NCI-H1105 treated with DMSO at 0.1 percent for 48 hours (cell line): ENCODE results near the gene CCNG1.
"Not testable (repeated sequence)": the region's sequence is repeated elsewhere in the genome, so short reads cannot be mapped to it uniquely, and the experiment has no call there.

Experiments
- DNase-seq: peaks from one replicate; lab custom pipeline; 2025; lab: John Stamatoyannopoulos, UW

Gene CCNG1

DNA sequence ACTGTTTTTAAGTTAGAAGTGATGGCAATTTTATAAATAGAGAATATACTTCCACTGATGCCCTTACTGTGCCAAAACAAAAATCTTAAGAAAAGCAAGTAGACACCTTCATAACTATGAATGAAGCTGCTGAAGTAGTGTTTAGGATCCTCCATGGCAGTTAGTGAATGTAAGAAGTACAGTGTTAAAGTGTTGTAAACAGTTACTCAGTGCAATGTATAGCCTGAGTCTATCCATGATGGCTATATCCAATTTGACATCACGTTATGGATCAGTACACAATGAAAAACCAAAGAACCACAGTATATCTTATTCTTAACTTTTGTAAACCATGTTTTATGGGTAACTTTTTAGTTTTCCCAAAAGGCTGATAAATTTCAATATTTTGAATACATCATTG lies 7.1 kb downstream of the CCNG1 start:
- no peak for DNase-seq

DNA sequence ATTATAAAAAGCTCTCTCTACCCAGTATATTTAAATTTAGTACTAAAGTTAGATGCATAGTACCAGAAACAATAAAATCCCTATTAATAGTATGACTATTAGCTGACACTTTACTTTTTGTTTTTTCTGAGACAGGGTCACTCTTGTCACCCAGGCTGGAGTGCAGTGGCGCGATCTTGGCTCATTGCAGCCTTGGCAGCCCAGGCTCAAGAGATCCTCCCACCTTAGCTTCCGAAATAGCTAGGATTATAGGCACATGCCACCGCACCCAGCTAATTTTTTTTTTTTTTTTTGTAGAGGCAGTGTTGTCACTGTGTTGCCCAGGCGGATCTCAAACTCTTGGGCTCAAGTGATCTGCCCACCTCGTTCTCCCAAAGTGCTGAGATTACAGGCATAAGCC lies 8.0 kb downstream of the CCNG1 start:
- DNase-seq, result no peak

DNA sequence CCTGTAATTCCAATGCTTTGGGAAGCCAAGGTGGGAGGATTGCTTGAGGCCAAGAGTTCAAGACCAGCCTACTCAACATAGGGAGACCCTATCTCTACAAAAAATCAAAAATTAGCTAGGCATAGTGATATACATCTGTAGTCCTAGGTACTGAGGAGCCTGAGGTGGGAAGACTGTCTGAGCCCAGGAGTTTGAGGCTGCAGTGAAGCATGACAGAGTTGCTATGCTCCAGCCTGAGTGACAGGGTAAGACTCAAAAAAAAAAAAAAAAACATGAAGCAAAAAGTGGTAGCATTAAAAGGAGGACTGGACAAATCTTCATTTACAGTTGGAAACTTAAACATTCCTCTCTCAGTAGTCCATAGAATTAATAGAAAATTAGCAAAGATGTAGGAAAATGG lies 9.8 kb downstream of the CCNG1 start:
- DNase-seq, result no peak

DNA sequence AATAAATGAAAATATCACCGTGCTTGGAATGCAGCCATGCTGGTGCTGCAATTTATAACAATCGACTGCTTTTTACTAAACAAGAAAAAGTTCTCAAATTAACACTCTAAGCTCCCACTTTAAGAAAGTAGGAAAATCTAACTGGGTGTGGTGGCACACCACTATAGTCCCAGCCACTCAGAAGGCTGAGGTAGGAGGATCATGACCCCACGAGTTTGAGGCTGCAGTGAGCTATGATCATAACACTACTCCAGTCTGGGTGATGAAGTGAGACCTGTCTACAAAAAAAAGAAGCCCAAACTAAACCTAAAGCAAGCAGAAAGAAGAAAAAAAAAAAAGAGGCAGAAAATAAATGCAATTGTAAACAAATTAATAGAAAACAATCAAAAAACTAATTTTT lies 10.5 kb downstream of the CCNG1 start:
- DNase-seq, result no peak

DNA sequence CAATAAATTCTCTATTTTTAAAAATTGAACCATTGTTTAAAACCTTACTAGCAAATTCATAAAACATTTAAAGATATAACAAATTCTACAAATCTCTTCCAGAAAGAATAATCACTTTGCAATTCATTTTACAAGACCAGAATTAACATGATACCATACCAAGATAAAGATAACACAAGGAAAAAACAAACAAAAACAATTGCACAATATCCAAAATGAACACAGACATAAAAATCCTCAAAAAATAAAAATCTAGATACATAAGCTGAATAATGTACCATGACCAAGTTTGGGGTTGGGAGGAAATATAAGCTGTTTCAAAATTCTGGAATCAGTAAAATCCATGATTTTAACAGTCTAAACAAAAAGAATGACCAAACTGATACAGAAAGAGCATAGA lies 11.1 kb downstream of the CCNG1 start:
- no peak for DNase-seq

DNA sequence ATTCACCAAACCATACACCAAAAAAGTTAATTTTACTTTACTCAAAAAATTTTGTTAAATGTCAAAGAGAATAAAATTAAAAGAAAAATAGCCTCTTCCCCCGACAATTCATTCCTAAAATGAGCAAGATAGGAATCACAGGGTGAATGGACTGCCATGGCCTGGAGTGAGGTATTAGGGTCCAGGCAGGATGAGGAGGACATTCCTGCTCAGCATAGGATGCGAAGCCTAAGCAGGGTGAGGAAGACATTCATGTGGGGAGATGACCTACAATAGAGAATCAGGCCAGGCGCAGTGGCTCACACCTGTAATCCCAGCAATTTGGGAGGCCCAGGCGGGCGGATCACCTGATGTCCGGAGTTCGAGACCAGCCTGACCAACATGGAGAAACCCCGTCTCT lies 14.1 kb downstream of the CCNG1 start:
- DNase-seq, result no peak

DNA sequence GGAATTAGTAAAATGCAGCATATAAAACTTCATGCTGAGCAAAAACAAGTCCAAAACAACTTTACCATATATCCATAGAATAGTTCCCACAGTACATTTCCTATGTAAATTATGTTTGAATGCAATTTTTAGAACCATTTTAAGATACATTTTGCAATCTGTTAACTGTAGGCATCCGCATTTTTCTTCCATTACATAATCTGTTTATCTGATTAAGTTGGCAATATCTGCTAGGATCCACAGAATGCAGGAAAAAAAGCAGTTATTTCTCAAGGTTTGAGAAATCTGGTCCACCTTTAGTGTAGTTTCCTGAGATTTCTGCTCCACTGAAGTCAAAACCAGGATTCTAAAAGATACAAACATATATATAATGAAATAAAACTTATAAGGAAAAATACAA lies 16.3 kb downstream of the CCNG1 start:
- no peak for DNase-seq

DNA sequence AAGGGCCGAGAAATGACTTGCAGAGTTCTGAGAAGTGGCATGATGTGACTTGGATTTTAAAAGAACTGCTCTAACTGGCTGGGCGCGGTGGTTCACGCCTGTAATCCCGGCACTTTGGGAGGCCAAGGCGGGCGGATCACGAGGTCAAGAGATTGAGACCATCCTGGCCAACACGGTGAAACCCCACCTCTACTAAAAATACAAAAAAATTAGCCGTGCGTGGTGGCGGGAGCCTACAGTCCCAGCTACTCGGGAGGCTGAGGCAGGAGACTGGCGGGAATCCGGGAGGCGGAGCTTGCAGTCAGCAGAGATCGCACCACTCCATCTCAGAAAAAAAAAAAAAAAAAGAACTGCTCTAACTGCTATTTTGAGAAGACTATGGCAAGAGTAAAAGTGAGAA lies 18.0 kb downstream of the CCNG1 start:
- not testable (repeated sequence) for DNase-seq

DNA sequence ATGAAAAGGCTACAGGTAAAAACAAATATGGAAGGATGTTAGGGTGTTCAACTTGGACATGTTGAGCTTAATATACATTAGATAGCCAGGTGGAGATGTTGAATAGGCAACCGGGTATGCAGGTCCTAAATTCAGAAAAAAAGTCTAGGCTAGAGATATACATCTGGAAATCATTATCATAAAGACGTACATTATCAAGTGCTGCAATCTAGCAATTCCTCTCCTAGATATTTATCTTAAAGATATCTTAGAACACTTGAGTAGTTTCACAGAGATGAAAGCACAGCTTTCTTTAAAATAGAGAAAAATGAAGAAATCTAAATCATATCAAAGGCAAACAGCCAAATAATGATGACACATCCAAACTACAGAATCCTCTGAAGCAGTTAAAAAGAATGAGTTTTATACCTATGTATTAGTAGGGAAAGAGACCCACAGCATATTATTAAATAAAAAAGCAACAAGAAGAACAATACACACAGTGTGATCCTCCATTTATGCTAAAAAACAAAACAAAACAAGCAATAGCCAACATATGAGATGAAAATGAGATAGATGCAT lies 18.7 kb downstream of the CCNG1 start:
- DNase-seq, result no peak

DNA sequence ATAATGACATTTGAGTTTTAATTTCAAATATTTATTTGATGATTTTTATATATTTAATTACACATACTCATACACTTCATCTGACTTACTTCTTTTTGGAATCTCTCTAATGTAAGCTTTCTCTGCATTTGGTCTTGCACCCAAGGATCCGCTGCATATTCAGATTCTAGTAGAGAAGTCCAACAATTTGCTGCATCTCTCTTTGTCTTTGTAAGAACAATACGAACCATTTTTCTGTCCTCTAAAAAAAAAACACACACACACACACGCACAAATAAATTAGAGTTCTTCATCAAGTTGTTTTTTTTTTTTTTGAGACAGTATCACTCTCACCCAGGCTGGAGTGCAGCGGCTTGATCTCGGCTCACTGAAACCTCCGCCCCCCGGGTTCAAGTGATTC lies 19.4 kb downstream of the CCNG1 start:
- DNase-seq, result no peak

DNA sequence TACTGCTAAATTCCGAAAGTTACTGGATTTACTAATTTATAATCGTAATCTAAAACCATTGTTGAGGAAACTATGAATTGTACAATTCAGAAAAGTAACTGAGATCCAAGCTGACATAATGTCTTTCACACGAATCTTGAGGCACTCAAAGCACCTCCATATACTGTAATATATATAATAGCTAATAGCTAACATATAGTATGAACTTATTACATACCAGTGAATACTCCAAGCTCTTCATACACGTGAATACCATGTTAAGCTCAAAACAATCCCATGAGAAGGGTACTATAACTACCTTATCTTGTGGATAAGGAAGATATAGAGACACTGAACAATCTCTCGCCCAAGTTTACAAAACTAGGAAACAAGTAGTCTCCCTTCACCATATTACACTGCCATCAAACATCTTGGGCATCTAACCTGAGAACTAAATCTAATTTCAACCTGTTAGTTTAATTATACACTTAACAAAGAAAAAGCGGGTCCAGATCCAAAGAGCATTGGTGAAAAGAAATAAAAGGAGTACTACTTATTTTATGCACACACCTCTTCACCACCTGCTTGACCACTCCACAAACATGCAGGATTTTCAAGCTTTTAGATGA lies 21.5 kb downstream of the CCNG1 start:
- no peak for DNase-seq

DNA sequence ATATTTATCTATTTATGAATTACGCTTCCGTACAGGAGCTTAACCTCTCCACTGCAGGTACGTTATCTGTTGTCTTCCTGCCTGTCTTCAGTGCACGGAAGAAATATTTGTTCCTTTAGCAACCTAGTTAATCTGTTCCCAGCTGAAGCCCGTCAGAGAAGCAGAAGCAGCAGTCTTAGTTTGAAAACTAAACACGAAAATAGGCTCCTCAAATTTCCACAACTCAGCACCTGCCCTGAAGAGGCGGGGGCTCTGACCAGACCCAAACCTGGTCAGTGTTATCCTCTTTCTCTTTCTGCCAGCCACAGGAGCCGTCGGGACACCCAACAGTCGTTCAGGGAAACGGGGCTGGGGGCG lies 22.0 kb downstream of the CCNG1 start:
- peak; percentile 32 for DNase-seq

DNA sequence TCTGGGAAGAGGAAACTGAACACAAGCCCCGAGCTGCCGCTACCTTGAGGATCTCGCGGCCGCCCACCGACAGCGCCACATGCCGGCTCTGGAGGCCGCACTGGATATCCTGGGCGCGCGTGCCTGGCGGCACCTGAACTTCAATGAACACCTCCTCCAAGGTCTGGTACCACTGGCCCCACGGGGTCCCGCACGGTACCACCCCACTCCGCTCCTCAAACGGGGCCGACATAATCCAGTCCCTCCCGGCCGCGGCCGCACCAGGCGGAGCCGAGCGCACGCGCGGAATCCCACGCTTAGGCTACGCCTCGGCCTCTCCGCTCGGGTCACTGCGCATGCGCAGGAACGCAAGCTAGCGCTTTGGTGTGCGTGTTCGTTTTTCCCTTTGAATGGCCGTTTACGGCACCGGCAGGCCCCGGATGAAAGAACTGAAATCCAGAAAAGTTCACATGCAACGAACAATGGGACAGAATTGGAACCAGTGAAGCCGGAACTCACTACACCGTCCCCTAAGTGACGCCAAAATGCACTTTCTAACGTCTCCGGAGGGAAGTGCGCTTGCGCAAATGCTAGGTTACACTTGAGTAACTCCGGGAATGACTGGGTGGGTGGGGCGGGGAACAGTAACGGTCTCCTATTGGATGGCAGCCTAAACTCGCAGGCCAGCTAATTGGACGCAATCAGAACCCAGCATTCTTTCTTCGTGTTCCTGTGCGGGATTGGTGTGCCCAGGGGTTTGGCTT lies 22.6 kb downstream of the CCNG1 start, which contains the start of gene NUDCD2:
NUDCD2 (minus strand) TSS at position 284 of the 743 bp plus-strand sequence; CDS start at position 232, 52 bp downstream.
- peak; percentile 92 for DNase-seq

DNA sequence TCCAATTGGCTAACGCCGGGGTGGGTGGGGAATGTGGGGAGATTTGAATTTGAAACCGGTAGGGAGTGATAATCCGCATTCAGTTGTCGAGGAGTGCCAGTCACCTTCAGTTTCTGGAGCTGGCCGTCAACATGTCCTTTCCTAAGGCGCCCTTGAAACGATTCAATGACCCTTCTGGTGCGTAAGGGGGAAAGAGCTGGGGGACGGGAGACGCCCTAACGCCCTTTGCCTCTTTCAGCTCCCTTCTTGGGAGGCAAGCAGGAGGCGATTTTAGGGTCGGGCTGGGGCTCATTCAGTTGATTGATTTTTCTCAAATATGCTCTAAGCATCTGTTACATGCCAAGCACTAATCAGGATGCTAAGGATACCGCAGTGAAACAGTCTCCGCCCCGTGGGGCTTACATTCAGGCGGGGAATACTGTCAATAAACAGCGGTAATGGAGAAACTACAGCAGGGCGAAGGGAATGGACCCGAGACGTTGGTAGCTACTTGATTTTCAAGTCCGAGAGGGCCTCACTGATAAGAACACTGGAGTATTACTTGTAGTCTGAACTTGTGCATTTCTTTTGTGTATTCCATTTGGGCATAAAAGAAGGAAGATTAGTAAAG lies 23.3 kb downstream of the CCNG1 start, which contains the start of gene HMMR:
HMMR (plus strand) TSS at position 71 of the 610 bp plus-strand sequence; CDS start at position 132, 61 bp downstream.
- DNase-seq, result peak; percentile 32

DNA sequence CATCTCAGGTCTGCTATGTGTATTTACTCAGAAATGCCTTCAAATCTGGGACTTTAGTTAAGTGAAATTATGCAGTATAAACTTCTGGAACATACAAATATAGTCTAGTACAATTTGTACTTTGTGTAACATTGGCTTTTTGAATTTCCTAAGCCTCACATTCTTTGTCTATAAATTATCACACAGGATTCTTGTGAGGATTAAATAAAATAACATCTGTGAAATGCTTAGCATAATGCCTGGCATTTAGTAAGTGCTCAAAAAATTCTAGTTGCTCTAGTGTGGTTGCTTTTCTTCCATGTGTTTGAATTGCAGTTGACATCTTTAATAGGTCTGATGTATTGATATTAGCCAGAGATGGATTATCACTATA lies 25.7 kb downstream of the CCNG1 start:
- no peak for DNase-seq

DNA sequence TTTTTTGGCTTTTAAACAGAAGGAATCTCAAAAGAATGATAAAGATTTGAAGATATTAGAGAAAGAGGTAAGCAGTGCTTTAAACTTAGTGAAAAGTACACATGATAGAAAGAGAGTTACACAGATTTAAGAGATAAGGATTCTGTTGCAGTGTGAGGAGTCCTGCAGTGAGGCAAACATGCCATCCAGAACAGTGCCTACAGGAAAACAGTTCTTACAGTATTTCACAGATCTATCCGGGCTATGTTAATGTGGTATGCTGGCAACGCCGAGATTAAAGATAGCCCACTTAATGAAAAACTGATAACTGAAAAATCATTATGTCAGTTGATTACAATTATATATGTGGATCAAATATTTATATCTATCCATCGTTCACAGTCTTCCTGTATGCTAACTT lies 30.3 kb downstream of the CCNG1 start:
- no peak for DNase-seq

DNA sequence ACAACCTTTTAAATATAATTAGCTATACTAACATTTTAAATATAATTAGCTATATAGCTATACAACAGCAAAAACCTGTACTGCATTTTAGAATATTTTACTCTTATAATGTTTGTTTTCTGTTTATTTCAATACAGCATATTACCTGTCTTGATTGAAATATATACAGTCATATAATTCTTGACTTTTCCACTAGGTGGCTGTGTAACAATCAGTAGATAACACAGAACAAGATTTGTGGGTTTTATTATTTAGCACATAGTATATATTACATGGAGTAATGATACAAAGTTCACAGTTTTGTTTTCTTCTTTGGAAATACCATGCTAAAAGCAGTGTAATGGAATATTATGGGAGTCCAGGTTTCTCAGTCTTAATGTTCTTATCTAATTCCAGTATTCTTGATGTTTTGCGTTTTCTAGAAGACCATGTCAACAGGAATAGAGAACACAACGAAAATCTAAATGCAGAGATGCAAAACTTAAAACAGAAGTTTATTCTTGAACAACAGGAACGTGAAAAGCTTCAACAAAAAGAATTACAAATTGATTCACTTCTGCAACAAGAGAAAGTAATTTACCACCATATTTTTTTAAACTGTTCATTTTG lies 36.3 kb downstream of the CCNG1 start:
- no peak for DNase-seq

DNA sequence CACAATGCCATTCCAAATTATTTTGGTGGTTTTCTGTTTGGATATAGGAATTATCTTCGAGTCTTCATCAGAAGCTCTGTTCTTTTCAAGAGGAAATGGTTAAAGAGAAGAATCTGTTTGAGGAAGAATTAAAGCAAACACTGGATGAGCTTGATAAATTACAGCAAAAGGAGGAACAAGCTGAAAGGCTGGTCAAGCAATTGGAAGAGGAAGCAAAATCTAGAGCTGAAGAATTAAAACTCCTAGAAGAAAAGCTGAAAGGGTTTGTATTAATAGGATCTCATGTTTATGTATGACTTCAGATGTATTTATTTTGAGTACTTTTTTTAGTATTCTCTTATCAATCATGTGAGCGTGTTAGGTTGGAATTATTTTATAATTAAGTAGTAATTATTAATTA lies 38.0 kb downstream of the CCNG1 start:
- no peak for DNase-seq

DNA sequence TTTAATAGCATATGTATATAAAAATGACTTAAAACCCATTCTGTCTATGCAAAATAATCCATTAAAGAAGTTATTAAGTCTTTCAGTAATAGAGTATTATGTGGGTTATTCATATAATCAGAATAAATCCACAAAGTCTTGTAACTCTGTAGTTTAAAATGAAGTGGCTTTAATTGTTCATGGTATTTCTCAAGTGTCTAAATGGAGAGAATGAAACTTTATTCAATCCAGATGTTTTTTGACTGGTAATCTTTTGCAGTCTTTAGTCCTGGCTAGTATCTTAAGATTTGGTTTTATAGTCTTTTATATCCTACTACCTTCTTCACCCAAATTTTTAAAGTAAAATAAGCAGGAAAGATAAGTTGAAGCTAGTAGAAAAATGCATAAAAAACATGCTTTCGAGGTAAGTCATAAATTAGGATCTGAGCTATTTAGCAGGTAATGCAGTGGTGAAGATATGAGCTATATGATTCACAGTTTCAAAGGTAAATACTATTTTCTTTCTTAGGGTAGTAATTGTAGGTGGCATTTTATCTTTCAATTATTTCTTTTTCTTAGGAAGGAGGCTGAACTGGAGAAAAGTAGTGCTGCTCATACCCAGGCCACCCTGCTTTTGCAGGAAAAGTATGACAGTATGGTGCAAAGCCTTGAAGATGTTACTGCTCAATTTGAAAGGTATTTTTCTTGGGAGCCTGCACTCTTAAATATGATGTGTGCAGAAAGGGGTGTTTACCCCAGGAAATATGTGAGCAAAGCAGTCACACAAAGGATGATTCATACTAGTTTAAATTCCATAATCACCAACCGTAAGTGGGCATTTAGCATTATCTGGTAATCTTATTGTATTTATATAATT lies 41.0 kb downstream of the CCNG1 start:
- DNase-seq, result no peak

DNA sequence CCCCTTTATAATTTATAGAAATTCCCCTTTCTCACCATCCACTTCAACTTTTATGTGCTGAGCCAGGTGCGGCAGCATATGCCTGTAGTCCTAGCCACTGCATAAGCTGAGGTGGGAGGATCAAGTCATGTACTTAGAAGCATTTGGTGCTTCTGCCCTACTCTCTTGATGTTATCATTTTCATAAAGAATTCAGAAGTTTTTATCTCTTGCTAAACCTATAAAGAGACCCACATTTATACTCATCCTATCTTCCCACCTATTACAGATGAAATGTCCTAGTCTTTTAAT lies 41.5 kb downstream of the CCNG1 start:
- no peak for DNase-seq

DNA sequence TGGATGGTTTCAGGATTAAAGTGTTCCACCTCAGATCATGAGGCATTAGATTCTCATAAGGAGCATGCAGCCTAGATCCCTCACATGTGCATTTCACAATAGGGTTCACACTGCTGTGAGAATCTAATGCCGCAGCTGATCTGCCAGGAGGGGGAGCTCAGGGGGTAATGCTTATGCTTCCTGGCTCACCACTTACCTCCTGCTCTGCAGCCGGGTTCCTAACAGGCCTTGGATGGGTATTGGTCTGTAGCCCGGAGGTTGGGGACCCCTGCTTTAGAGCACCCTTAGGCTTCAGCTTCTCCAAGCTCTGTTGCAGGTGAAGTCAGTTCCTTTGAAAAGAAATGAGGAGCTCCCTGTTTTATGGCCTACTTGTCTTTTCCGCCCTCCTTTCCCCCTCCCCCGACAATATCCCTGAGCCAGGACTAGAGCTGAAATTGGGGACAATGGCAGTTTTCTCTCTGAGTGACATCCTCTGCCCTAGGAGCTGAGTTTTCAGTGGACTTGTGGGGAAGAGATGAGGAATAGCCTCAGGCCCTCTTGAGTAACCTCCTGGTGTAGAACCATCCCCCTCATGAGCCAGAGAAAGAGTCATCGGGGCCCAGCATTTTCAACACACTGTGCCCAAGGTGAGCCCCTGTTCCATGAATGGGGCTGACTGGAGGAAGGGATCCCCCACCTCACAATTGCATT lies 51.8 kb downstream of the CCNG1 start:
- DNase-seq, result no peak

DNA sequence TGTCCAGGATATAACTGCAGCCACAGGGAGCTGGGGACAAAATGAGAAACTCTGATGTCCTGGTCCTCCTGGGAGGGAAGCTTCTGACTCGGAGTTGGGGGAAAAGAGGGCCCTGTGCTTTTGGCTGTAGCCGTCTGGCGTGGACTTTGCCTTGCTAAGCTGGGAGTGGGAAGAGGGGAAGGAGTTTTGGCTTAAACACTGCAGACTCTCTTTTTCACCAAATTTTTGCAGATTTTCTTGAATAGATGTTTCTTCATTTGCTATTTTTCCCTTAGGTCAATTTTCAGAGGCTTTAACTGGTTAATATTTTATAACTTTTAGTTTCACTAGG lies 52.3 kb downstream of the CCNG1 start:
- DNase-seq, result no peak
